Stimulated activated CD4-positive, alpha-beta T cell treated with anti-CD3 and anti-CD28 coated beads, Interleukin-12 subunit alpha, Interleukin-12 subunit beta, amount 100 ng/mL, for 24 hours (primary cell): ENCODE data around the gene CDKN1B.

Experiments used
- DNase-seq, 2 experiments: peaks; one replicate each; pipeline ENCODE4 v3.0.0-alpha.2; 2020; ENCODE audit warnings: low read depth in 2 of 2

CDKN1B gene

DNA sequence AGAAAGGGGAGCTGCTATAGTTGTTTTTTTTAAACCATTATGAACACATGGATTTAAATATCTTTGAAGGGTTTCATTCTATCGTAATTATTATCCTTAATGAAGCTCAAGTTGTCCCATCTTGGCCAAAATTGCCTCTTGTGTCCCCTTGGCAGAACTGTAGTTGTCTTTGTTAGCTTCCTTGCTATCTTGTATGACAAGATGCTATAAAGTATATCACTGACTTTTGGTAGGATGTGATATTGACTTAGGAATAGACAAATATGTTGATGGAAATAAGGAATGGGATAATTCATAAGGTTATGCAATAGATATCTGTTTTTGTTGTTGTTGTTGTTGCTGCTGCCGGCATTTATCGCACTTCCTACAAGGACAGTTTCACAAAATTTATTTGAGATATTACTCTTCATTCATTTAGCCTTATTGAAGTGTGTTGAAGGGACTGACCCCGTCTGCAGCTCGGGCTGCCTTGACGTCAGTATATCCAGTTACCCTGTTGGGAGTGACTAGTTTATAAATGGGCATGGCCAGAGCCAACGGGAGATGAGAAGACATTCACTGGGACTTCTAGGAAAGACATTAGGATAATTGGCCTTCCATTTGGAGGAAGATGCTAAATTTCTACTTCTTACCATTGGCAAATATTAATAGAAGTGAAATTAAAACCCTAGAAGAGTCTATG is 42.2 kb downstream of the CDKN1B start:
- no peak for DNase-seq

- DNase-seq = no peak
Observed at GRCh38 chr12:12764824-12765223, 47.7 kb downstream of the CDKN1B start.

- DNase-seq = no peak
Observed at GRCh38 chr12:12770262-12770661, 53.1 kb downstream of the CDKN1B start.
